Testis (tissue), 2 donors: ENCODE measurements around the gene EXOC4.

Source experiments
- POLR2A ChIP-seq: fragments of 450-650 bp; IDR thresholded peaks from one replicate; pipeline ENCODE4 v1.6.1; 2017; ENCODE audit warnings: antibody characterized with exemption, mild to moderate bottlenecking, moderate library complexity
- TF ChIP-seq, protein P1 (sequence below), 3 experiments: fragments of 450-650 bp in 2 of 3; fragments of 200-600 bp in 1 of 3; sonication (generic) in 1 of 3; IDR thresholded peaks; one replicate each; pipeline ENCODE4 v1.5.1; 2016 to 2019; ENCODE audit warnings: antibody characterized with exemption in 3 of 3, mild to moderate bottlenecking in 2 of 3, moderate library complexity in 1 of 3

DNA sequence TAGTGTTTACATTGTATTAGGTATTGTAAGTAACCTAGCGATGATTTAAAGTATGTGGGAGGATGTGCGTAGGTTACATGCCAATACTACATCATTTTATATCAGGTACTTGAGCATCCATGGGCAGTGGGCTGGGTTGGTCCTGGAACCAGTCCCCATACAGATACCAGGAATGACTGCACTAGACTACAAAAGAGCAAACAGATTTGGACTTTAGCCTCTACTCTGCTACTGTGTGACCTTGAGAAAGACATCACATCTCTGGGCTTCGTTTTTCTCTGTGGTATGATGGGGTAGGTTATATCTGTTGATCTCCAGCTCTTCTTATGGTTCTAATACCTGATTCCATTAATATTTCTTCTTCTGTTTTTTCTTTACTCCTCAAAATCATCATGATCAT is 461.8 kb downstream of the EXOC4 start:
- TF ChIP-seq, protein P1, sequence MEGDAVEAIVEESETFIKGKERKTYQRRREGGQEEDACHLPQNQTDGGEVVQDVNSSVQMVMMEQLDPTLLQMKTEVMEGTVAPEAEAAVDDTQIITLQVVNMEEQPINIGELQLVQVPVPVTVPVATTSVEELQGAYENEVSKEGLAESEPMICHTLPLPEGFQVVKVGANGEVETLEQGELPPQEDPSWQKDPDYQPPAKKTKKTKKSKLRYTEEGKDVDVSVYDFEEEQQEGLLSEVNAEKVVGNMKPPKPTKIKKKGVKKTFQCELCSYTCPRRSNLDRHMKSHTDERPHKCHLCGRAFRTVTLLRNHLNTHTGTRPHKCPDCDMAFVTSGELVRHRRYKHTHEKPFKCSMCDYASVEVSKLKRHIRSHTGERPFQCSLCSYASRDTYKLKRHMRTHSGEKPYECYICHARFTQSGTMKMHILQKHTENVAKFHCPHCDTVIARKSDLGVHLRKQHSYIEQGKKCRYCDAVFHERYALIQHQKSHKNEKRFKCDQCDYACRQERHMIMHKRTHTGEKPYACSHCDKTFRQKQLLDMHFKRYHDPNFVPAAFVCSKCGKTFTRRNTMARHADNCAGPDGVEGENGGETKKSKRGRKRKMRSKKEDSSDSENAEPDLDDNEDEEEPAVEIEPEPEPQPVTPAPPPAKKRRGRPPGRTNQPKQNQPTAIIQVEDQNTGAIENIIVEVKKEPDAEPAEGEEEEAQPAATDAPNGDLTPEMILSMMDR (IDR thresholded peaks at IDR 0.05), result no peak
- TF ChIP-seq POLR2A, result no peak
